A549 (cell line): ENCODE results near the gene FAM124B. TPM values are rescaled to one million over a fixed set of nuclear protein-coding genes. Genes with fewer than 3 reads are reported as not detected.

ENCODE experiments used
- ATAC-seq, 2 experiments: fragments of 200-7000 bp in 1 of 2; fragments of >200 bp in 1 of 2; cut with Nextera tagmentation in 1 of 2; cut with Tn5 transposase in 1 of 2; 3 replicates each; pipeline versions ENCODE4 v1.8.0 to v1.9.1; 2018 to 2020; ENCODE audit warnings: mild to moderate bottlenecking in 1 of 2, moderate library complexity in 1 of 2
- CTCF ChIA-PET: fragments of 300-600 bp; sonication (Branson Sonifier 250); formaldehyde crosslinking; extraction: SDS; loops from one replicate; lab custom pipeline; 2021; ENCODE audit warnings: antibody characterized with exemption, inconsistent platforms; lab: Yijun Ruan, JAX
- POLR2A ChIA-PET: fragments of 350-600 bp; formaldehyde crosslinking; extraction: SDS; loops from one replicate; lab custom pipeline; 2021; ENCODE audit warnings: antibody characterized with exemption, inconsistent platforms; lab: Yijun Ruan, JAX
- DNase-seq, 2 experiments: peaks; one replicate each; pipeline versions ENCODE4 v3.0.0 to v3.0.0-alpha.2; 2011 to 2016; ENCODE audit warnings: low read depth in 1 of 2, low spot score in 1 of 2
- FAIRE-seq: peaks from 2 replicates; lab custom pipeline; 2011; peaks lifted over from hg19 to GRCh38; lab: Jason Lieb, UNC
- H3K27ac ChIP-seq, 2 experiments: fragments of >200 bp; sonication (Bioruptor Twin); formaldehyde crosslinking; 3 replicates each; pipeline ENCODE4 v1.5.1; 2016 to 2017
- H3K4me1 ChIP-seq: fragments of >200 bp; sonication (Bioruptor Twin); formaldehyde crosslinking; 3 replicates; pipeline ENCODE4 v1.6.1; 2016
- H3K4me2 ChIP-seq: fragments of >200 bp; sonication (Bioruptor Twin); formaldehyde crosslinking; 3 replicates; pipeline ENCODE4 v1.6.1; 2016
- H3K4me3 ChIP-seq: fragments of >200 bp; sonication (Bioruptor Twin); formaldehyde crosslinking; 3 replicates; pipeline ENCODE4 v1.5.1; 2016
- H3K9me3 ChIP-seq: fragments of >200 bp; sonication (Bioruptor Twin); formaldehyde crosslinking; 3 replicates; pipeline ENCODE4 v1.6.1; 2016
- ATOH8 ChIP-seq: fragments of 250-450 bp; sonication (Bioruptor Pico); IDR thresholded peaks from 2 replicates; pipeline ENCODE4 v1.5.0; 2020; ENCODE audit warnings: low read depth, mild to moderate bottlenecking, moderate library complexity
- BCL3 ChIP-seq: fragments of >200 bp; sonication (Bioruptor Twin); formaldehyde crosslinking; IDR thresholded peaks from 3 replicates; pipeline ENCODE4 v1.6.1; 2016
- BHLHE40 ChIP-seq: IDR thresholded peaks from 2 replicates; pipeline ENCODE4 v1.6.1; 2012; ENCODE audit warnings: low read depth, low read length, inconsistent platforms
- CEBPB ChIP-seq, 2 experiments: fragments of >200 bp in 1 of 2; sonication (Bioruptor Twin) in 1 of 2; formaldehyde crosslinking in 1 of 2; IDR thresholded peaks; 2 replicates each; pipeline ENCODE4 v1.6.1; 2012 to 2016
- CHD2 ChIP-seq: fragments of 150-350 bp; IDR thresholded peaks from 2 replicates; pipeline ENCODE4 v1.6.1; 2014; ENCODE audit warnings: low read length; ENCODE audit not compliant: partially characterized antibody
- EHF ChIP-seq: fragments of 250-450 bp; sonication (Bioruptor Pico); IDR thresholded peaks from 2 replicates; pipeline ENCODE4 v1.5.0; 2020; ENCODE audit warnings: mild to moderate bottlenecking
- ELK1 ChIP-seq: fragments of 150-350 bp; IDR thresholded peaks from 2 replicates; pipeline ENCODE4 v1.6.1; 2014; ENCODE audit warnings: low read depth, mild to moderate bottlenecking, low read length
- EP300 ChIP-seq, 2 experiments: fragments of >200 bp; sonication (Bioruptor Twin); formaldehyde crosslinking; IDR thresholded peaks; 2 replicates in 1 of 2; 3 replicates in 1 of 2; pipeline ENCODE4 v1.6.1; 2016 to 2017
- ESRRA ChIP-seq: fragments of 150-350 bp; IDR thresholded peaks from 2 replicates; pipeline ENCODE4 v1.6.1; 2014; ENCODE audit warnings: mild to moderate bottlenecking, low read length, borderline replicate concordance
- FOSL2 ChIP-seq, 2 experiments: fragments of 450-650 bp in 1 of 2; fragments of >200 bp in 1 of 2; sonication (Bioruptor Twin) in 1 of 2; formaldehyde crosslinking; IDR thresholded peaks; 2 replicates each; pipeline versions ENCODE4 v1.5.0 to v1.6.1; 2016 to 2020; ENCODE audit warnings: mild to moderate bottlenecking in 1 of 2, moderate library complexity in 1 of 2
- FOXS1 ChIP-seq: fragments of 250-450 bp; sonication (Bioruptor Pico); IDR thresholded peaks from 2 replicates; pipeline ENCODE4 v1.5.0; 2020; ENCODE audit warnings: mild to moderate bottlenecking, moderate library complexity
- HES2 ChIP-seq: fragments of >200 bp; sonication (Bioruptor Twin); formaldehyde crosslinking; IDR thresholded peaks from 2 replicates; pipeline ENCODE4 v1.6.1; 2016
- HEYL ChIP-seq: fragments of 250-450 bp; sonication (Bioruptor Pico); IDR thresholded peaks from 2 replicates; pipeline ENCODE4 v1.8.0; 2021; ENCODE audit warnings: mild to moderate bottlenecking, moderate library complexity
- HOXA7 ChIP-seq: fragments of 250-450 bp; sonication (Bioruptor Pico); IDR thresholded peaks from 2 replicates; pipeline ENCODE4 v1.5.0; 2020; ENCODE audit warnings: mild to moderate bottlenecking, moderate library complexity
- JUNB ChIP-seq: fragments of >200 bp; sonication (Bioruptor Twin); formaldehyde crosslinking; IDR thresholded peaks from 2 replicates; pipeline ENCODE4 v1.6.1; 2016
- KDM1A ChIP-seq: fragments of 200-600 bp; sonication (generic); IDR thresholded peaks from 2 replicates; pipeline ENCODE4 v1.6.1; 2016; ENCODE audit warnings: low read depth, mild to moderate bottlenecking
- KDM5A ChIP-seq: fragments of 200-600 bp; sonication (generic); IDR thresholded peaks from 2 replicates; pipeline ENCODE4 v1.6.1; 2016; ENCODE audit warnings: antibody characterized with exemption, mild to moderate bottlenecking
- MAFK ChIP-seq: fragments of 450-650 bp; IDR thresholded peaks from 2 replicates; pipeline ENCODE4 v1.6.1; 2014; ENCODE audit not compliant: partially characterized antibody
- NFE2L2 ChIP-seq: fragments of 150-350 bp; conservative IDR thresholded peaks from 2 replicates; pipeline ENCODE4 v1.6.1; 2014; ENCODE audit warnings: low read length
- POLR2A ChIP-seq: IDR thresholded peaks from 2 replicates; pipeline ENCODE4 v1.6.1; 2012; ENCODE audit warnings: mild to moderate bottlenecking, low read length
- RAD21 ChIP-seq, 2 experiments: fragments of >200 bp in 1 of 2; sonication (Bioruptor Twin) in 1 of 2; formaldehyde crosslinking in 1 of 2; IDR thresholded peaks in 1 of 2; conservative IDR thresholded peaks in 1 of 2; 2 replicates in 1 of 2; 3 replicates in 1 of 2; pipeline ENCODE4 v1.6.1; 2012 to 2018; ENCODE audit warnings: inconsistent platforms in 1 of 2
- RARB ChIP-seq: fragments of 250-450 bp; sonication (Bioruptor Pico); IDR thresholded peaks from 2 replicates; pipeline ENCODE4 v1.8.0; 2021; ENCODE audit warnings: mild to moderate bottlenecking, moderate library complexity
- RCOR1 ChIP-seq: fragments of 150-350 bp; IDR thresholded peaks from 2 replicates; pipeline ENCODE4 v1.6.1; 2014; ENCODE audit warnings: antibody characterized with exemption, low read length, low read depth
- RFX5 ChIP-seq: fragments of 450-650 bp; IDR thresholded peaks from 2 replicates; pipeline ENCODE4 v1.7.1; 2014; ENCODE audit warnings: antibody characterized with exemption, mild to moderate bottlenecking, moderate library complexity
- SMC3 ChIP-seq: fragments of >200 bp; sonication (Bioruptor Twin); formaldehyde crosslinking; IDR thresholded peaks from 3 replicates; pipeline ENCODE4 v1.6.1; 2018; ENCODE audit warnings: inconsistent platforms
- TFCP2L1 ChIP-seq: fragments of 250-450 bp; sonication (Bioruptor Pico); IDR thresholded peaks from 2 replicates; pipeline ENCODE4 v1.5.0; 2021; ENCODE audit warnings: mild to moderate bottlenecking
- TP53 ChIP-seq: fragments of 250-450 bp; sonication (Bioruptor Pico); IDR thresholded peaks from 2 replicates; pipeline ENCODE4 v1.5.0; 2021; ENCODE audit warnings: mild to moderate bottlenecking, moderate library complexity
- ZFP36 ChIP-seq: fragments of 450-650 bp; IDR thresholded peaks from 2 replicates; pipeline ENCODE4 v1.6.1; 2014; ENCODE audit warnings: borderline replicate concordance; ENCODE audit not compliant: partially characterized antibody
- WGBS: methylation state at CpG from one replicate; pipeline ENCODE4 v1.1.6; 2017; ENCODE audit errors: missing lambda C conversion rate; 5-methylcytosine and 5-hydroxymethylcytosine counted together
- polyA plus RNA-seq, 4 experiments: library from polyadenylated mRNA; depleted of rRNA in 3 of 4; stranded (reverse); fragments of >200 nt; fragmentation: RNase III in 1 of 4; extraction: RNeasy Plus Mini Kit Qiagen cat#74134 plus additional on column Dnase treatment in 1 of 4; gene quantifications; 2 replicates in 3 of 4; 3 replicates in 1 of 4; pipeline ENCODE4 v1.2.3, GENCODE V29; 2011 to 2017

Gene FAM124B
- polyA plus RNA-seq, 2 of the 4 experiments (the other 2 are of a cell fraction), result not detected

- ATAC-seq, result no peak
- FAIRE-seq, result no peak
- DNase-seq, result no peak
- TF ChIP-seq FOXS1 (no peak), RARB (CRISPR knock-in tag) (no peak), RFX5 (no peak), POLR2A (no peak), FOSL2 (IDR thresholded peaks at IDR 0.05) (no peak), FOSL2 (CRISPR knock-in tag; IDR thresholded peaks at IDR 0.05) (no peak), EP300 (IDR thresholded peaks at IDR 0.05) (no peak), KDM1A (no peak), CHD2 (no peak), SMC3 (no peak), NFE2L2 (no peak), ATOH8 (no peak), HEYL (CRISPR knock-in tag) (no peak), RCOR1 (no peak), TP53 (CRISPR knock-in tag) (no peak), EHF (CRISPR knock-in tag) (no peak), JUNB (no peak), HES2 (no peak), MAFK (no peak)
- Histone ChIP-seq H3K27ac (no peak overlapping the region), H3K9me3 (no peaks in the 10 kb centered on the region), H3K4me3 (no peak overlapping the region), H3K4me1 (no peaks in the 10 kb centered on the region), H3K4me2 (no peak overlapping the region)
- WGBS, result 74% methylated on average over 5 of the region's 5 CpGs
- CTCF ChIA-PET, result interaction anchor here (0.8 to 1.4 kb wide), 2 partner anchors 13 to 24 kb away, joined by 3 read pairs; no protein-coding TSS in a partner anchor
- POLR2A ChIA-PET, result no interaction called here
Observed at GRCh38 chr2:224416656-224417360, 14.9 kb upstream of the FAM124B start.

- FAIRE-seq, result no peak
- H3K4me2 ChIP-seq, result no peak overlapping the region
- no peak for ATAC-seq
- ChIA-PET CTCF (interaction anchor here (0.7 to 1.6 kb wide), 4 partner anchors 9 to 238 kb away, joined by 3 to 6 read pairs (median 4); no protein-coding TSS in a partner anchor), POLR2A (no interaction called here)
- no peak overlapping the region for H3K27ac ChIP-seq
- 63% methylated on average over 2 of the region's 2 CpGs for WGBS
- TF ChIP-seq RCOR1, result no peak
- TF ChIP-seq FOXS1, result no peak
- TF ChIP-seq KDM1A, result no peak
- TF ChIP-seq KDM5A, result no peak
- TF ChIP-seq RAD21 (conservative IDR thresholded peaks at IDR 0.05 in 1 of 2, IDR thresholded peaks at IDR 0.05 in 1 of 2), result no peak
- TF ChIP-seq ZFP36, result no peak
- no peak for TF ChIP-seq HOXA7 (CRISPR knock-in tag)
- no peak for TF ChIP-seq BHLHE40
- TF ChIP-seq TFCP2L1 (CRISPR knock-in tag), result no peak
- TF ChIP-seq ESRRA, result no peak
- TF ChIP-seq BCL3, result no peak
- TF ChIP-seq CEBPB (IDR thresholded peaks at IDR 0.05), result no peak
- no peak for TF ChIP-seq JUNB
- TF ChIP-seq MAFK, result no peak
- TF ChIP-seq SMC3, result no peak
- no peak for TF ChIP-seq ELK1
- H3K9me3 ChIP-seq, result no peaks in the 10 kb centered on the region
- no peaks in the 10 kb centered on the region for H3K4me1 ChIP-seq
- H3K4me3 ChIP-seq, result no peak overlapping the region
- no peak for DNase-seq
Observed at GRCh38 chr2:224413381-224413780, 11.5 kb upstream of the FAM124B start.
